Heart left ventricle (tissue), 13 donors: ENCODE results near the gene OSBPL10.

ENCODE experiments used
- CTCF ChIP-seq, 12 donors: fragments of 200-600 bp; sonication (generic) in 4 of 12; IDR thresholded peaks; one replicate each; pipeline versions ENCODE4 v1.5.0 to v1.8.0; 2018 to 2022; ENCODE audit warnings: antibody characterized with exemption in 12 of 12, mild to moderate bottlenecking in 5 of 12
- POLR2A ChIP-seq, 2 donors: fragments of 450-650 bp; IDR thresholded peaks; one replicate each; pipeline ENCODE4 v1.6.1; 2017; ENCODE audit warnings: antibody characterized with exemption in 2 of 2, mild to moderate bottlenecking in 2 of 2, moderate library complexity in 2 of 2
- donor health status: ischemic (EF 13 %, LVEDD 7.1; RV severe dilation, severe dysfunction).
- donor health status: DM: no; HTN: yes; CAD: no.
- donor health status: DM: no; HTN: no; CAD: no.
- donor health status: ischemic (EF 25% LVEDD 6.9; RV normal size, moderate dysfunction).
- donor health status: ischemic (EF 25% LVEDD 5.7; RV mildly dilated, moderate dysfunction).
- donor health status: ischemic (EF 35%, LVEDD 5.7; RV mildly dilated, moderate dysfunction).
- donor health status: nonischemic (EF 11% LVEDD 7.7; RV severe dilation, severe dysfunction).
- donor health status: DM: yes; HTN: yes; CAD: no.
- donor health status: PGD.
- donor health status: ischemic (EF 29% LVEDD 5.4; RV normal size, mild dysfunction).
- donor health status: nonischemic (EF 23%, LVEDD 6.1; RV moderate dilation, normal function).

- no peak for TF ChIP-seq CTCF (IDR thresholded peaks at IDR 0.05)
- TF ChIP-seq POLR2A (IDR thresholded peaks at IDR 0.05), result no peak
Measured at GRCh38 chr3:31906182-31906581, 74.9 kb downstream of the OSBPL10 start.
